AG20443 (cell line): Measurements from ENCODE around the gene PMVK.

Experiments used
- DNase-seq: peaks from one replicate; pipeline ENCODE4 v3.0.0; 2012; ENCODE audit warnings: low spot score, mixed read lengths

PMVK gene

GRCh38 chr1:154945962-154946850 lies 9.7 kb upstream of the PMVK start:
- DNase-seq = no peak

GRCh38 chr1:154945160-154945961 lies 8.8 kb upstream of the PMVK start:
- no peak for DNase-seq

- no peak for DNase-seq
Measured at GRCh38 chr1:154944401-154945159, 8.1 kb upstream of the PMVK start.

- DNase-seq = peak; percentile 62
Measured at GRCh38 chr1:154943649-154944400, 7.3 kb upstream of the PMVK start.

GRCh38 chr1:154941333-154942013 lies 5.0 kb upstream of the PMVK start:
- DNase-seq = no peak

GRCh38 chr1:154940651-154941194 lies 4.2 kb upstream of the PMVK start:
- no peak for DNase-seq

- DNase-seq = no peak
Measured at GRCh38 chr1:154940213-154940560, 3.7 kb upstream of the PMVK start.

- no peak for DNase-seq
Measured at GRCh38 chr1:154938604-154939399, 2.3 kb upstream of the PMVK start.

- no peak for DNase-seq
Measured at GRCh38 chr1:154937988-154938386, 1.5 kb upstream of the PMVK start.

GRCh38 chr1:154937085-154937987 lies 817 bp upstream of the PMVK start:
- peak; percentile 95 for DNase-seq

GRCh38 chr1:154935749-154936554 lies 567 bp downstream of the PMVK start:
- DNase-seq = no peak

- no peak for DNase-seq
Measured at GRCh38 chr1:154934358-154934948, 2.1 kb downstream of the PMVK start.

GRCh38 chr1:154931940-154932487 lies 4.5 kb downstream of the PMVK start:
- peak; percentile 30 for DNase-seq

- DNase-seq = no peak
Measured at GRCh38 chr1:154926201-154926600, 10.3 kb downstream of the PMVK start.

- no peak for DNase-seq
Measured at GRCh38 chr1:154925335-154926170, 11.0 kb downstream of the PMVK start.

- DNase-seq = no peak
Measured at GRCh38 chr1:154923695-154924094, 12.8 kb downstream of the PMVK start.
